Measurements from ENCODE around the gene VGLL4.
"Not testable (repeated sequence)": the region's sequence is repeated elsewhere in the genome, so short reads cannot be mapped to it uniquely, and the experiment has no call there.

The VGLL4 gene

DNA sequence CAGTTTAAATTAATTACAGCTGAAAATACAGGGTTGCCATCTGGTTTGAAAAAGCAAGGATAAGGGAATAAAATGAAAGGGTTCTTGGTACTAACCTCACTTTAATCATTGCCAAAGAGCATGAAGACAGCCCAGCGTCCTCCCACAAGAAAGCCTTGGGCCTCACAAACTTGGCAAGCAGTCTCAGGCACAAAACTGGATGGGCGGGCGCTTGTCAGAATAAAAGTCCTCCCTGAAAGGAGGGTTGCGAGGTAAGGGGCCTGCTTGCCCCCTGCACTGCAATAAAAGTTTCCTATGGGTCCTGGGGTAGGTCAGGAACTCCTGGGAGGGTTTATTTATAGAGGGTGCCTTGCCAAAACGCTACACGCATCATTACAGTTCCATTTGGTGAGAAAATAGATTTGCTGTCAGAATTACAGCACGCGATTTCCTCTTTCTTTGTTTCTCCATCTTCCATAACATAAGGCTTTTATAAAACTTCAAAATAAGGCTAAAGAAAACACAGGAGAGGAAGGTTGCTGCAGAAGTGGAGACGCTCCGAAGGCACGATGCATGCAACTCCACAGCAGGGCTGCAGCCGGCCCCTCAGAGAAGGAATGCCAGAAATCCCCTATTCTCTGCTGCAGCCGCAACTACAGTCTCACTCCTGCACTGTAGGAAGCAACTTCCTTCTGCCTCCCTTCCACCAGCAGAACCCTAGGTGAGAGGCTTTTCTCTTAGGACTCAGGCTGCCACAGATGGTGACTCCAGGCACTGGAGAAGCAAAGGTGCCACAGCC lies 61.3 kb downstream of the VGLL4 start:
- no peak for FAIRE-seq

DNA sequence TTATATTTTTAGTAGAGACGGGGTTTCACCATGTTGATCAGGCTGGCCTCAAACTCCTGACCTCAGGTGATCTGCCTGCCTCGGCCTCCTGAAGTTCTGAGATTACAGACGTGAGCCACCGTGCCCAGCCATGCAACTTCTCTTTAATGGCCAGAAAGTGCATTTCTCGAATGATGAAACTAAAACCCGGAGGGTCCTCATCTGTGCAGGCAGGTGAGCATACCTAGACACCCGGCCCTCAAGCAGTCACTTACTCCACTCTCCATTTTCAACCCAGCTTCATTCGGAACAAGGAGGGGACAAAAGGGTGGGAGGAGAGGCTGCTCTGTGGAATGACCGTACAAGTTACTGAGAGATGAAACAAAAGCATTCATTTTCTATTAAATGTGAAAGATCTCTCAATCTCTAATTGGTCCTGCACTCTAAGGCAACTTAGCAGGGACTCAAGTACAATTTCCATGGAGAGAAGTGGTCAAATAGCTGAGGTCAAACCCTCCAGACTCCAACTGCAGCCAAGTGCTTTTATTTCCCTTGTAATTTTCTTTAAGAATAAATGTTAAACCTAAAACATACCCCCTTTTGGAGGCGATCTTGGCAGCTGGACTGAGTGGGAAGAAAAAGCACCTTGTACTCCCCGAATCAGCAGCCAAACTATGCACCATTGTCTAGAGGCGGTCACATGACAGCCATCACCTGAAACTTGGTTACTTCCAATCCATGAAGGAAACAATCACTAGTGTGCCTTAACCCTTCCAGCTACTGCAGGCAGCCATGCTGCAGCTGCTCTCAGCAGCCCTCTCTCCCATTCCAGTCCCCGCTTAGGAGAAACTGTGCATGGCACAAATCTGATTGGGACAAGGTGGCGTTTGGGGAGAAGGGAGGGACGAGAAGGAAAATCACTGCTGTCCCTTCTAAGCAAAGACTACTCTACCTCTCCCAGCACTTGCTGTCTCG lies 62.2 kb downstream of the VGLL4 start:
- FAIRE-seq = no peak

DNA sequence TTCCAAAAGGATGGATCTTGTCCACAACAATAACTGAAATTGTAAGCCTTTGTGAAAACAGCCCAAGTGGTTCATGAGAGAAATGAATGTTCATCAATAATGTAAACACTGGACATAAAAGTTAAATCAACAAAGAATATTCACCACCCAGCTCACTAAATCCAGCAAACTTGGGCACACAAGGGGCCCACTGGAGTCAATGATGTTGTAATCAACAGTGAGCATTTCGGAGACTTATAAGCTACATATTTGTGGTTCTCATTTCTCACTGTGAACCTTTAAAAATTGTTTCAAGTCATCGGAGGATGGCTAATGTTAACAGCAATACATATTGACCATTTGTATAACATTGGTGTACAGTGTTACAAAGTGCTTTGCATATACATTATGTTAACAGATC lies 63.1 kb downstream of the VGLL4 start:
- FAIRE-seq = no peak

DNA sequence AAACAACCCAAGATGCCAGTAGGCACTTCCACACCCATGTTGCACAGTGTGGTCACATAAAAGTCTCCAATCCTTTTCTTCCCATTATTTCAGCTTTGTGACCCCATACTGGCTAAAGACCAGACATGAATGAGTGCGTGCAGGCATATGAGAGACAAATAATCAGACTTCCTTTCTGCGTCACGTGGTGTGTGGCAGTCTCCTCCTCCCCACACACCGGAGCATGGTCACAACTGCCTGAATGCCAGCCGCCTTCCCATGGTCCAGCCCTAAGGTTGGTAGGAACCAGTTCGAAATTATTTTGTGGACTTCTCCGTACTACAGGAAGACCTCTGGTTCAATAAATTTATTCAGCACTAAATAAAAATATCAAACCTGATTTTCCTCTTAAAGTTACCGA lies 65.5 kb downstream of the VGLL4 start:
- FAIRE-seq = no peak

GRCh38 chr3:11576453-11576852 lies 67.3 kb downstream of the VGLL4 start:
- no peak for FAIRE-seq

GRCh38 chr3:11575677-11576076 lies 68.0 kb downstream of the VGLL4 start:
- no peak for FAIRE-seq

DNA sequence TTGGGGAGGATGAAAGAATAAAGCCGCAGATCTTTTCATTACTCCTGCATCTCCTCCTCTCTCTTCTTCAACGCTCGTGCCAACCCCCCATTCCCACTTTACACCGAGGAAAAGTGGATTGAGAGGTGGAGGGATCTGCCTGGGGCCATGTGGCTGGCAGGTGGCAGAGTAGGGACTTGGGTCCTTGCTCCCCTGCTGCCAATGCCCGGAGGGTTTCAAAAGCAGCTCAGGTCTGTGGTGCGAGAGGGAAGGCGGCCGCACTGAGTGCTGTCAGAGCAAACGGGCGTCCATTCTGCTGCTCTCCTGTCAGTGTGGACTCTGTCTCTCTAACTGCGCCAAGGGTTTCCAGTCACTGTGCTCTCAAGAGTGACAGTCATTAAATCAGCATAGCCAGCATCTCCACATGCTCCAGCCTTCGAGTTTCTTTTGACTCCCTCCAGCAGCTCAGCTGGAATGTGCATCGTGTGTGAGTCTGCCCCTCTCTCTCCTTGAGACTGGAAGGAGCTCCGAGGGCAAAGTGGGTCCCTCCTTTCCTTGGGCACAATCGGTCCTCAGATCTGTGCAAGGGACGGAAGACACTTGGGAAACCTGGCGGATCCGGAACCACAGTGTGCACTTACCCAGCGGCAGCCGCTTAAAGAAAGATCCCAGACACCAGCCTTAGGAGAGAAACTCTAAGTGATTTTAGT lies 68.6 kb downstream of the VGLL4 start:
- no peak for FAIRE-seq

GRCh38 chr3:11572660-11573059 lies 71.1 kb downstream of the VGLL4 start:
- not testable (repeated sequence) for FAIRE-seq

- no peak for FAIRE-seq
Observed at GRCh38 chr3:11570789-11571495, 72.8 kb downstream of the VGLL4 start.

- no peak for FAIRE-seq
Observed at GRCh38 chr3:11570251-11570650, 73.5 kb downstream of the VGLL4 start.

DNA sequence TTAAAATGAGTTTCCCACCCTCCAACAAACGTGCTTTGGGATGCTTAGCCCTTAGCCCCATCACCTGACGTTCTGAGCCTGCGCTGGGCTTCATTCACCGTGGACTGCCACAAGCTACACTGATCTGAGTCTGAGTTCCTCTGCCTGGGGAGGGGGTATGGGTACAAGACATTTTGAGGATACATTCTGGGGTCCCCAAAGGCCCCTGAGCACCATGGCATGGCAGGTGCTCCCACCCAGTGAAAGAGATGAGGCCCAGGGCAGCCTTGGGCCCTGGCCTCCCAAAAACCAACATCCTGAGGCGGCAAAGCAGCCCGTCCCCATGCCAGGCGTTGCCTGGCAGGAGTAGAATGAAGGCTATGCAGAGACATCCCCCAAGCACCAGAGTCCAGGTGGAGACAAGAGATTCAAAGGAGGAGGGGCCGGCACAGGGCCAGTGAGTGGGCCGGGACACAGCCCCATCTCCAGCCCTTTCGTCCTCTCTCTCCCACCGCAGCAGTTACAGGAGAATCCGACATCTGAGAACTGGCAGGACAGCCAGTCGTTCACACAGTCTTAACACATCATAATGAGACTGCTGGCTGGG lies 74.5 kb downstream of the VGLL4 start:
- no peak for FAIRE-seq

- no peak for FAIRE-seq
Observed at GRCh38 chr3:11568503-11569155, 75.1 kb downstream of the VGLL4 start.

GRCh38 chr3:11567516-11568467 lies 75.9 kb downstream of the VGLL4 start:
- FAIRE-seq = no peak

DNA sequence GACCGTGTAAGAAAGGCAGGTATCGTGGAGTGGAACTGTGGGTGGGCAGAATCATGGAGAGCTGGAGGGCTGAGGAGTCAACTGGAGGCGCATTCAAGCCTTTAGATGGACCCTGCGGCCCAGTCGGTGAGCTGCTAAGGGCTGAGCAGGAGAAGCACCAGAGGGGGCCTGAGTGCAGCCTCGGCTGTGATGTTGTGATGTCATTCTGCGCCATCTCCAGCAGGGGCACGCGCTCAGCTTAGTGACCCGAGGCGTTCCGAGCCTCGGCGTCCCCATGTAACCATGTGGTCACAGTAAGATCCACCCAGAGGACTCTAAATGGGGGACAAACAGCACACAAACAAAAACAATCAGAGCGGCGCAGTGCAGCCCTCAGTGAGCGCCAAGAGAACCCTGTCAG lies 76.8 kb downstream of the VGLL4 start:
- FAIRE-seq = no peak

DNA sequence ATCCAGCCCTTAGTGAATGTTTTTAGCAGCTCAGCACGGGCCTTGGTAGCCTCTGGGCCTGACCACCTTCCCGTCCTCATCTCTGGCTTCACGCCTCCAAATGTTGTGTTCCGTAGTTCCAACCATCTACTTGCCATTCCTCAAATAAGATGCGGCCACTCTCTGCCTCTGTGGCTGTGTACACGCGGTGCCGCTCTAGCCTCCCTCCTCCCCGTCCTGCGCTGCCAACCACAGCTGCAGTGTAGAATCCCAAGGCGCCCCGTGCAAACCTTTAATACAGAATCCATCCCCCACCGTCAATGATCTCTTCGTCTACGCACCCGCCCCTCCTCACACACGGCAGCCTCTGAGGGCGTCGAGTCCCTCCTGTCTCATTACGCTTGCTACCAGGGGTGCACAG lies 77.2 kb downstream of the VGLL4 start:
- FAIRE-seq = no peak

DNA sequence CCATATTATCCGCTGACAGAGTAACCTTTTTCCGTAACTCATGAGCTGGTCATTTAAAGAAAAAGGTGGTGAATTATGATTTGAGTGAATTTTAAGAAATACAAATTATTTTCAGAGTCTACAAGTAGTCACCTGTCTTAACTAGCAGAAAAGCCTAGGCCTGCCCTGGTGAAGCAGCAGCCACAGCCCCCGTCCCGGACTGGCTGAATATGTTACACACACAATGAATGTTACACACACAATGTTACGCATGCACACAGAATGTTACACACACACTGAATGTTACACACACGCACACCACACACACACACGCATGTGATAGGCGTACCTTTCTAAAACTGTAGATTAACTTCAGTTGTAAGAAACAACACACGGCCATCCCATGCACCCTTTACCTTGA lies 77.8 kb downstream of the VGLL4 start:
- FAIRE-seq = no peak

DNA sequence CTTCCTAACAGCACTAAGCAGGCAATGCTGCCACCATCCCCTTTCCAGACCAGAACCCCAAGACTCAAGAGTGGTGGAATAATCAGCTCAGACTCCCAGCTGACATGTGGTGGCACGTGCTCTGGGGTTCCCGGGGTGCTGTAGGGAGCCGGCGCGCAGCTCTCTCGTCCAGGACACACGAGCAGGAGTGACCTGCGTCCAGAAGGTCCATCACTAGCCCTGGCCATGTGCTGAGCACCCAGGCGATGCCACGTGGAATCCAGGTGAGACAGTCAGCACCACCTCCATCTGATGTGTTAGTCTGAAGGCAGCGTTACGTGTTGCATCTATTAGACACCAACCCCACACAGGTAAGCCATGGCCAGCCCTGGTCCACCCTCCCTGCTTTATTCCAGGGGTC lies 78.2 kb downstream of the VGLL4 start:
- no peak for FAIRE-seq

DNA sequence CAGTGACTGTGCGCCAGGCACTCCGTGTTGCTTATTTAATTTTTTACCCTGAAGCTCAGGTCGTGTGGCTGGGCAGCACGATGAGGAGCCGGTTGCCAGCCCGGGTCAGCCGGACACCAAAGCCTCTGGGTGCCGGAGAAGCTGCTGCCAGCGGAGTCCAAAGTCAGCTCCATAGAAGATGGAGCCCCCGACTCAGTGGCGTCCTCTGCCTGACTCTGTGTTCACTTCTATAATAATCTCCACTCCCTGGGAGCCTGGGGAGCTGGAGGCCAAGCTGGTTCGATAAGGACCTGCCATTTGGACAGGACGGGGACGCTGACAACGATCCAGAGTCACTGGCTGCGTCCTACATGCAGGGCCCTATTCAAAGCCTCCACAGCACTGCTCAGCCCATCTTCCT lies 78.6 kb downstream of the VGLL4 start:
- no peak for FAIRE-seq

DNA sequence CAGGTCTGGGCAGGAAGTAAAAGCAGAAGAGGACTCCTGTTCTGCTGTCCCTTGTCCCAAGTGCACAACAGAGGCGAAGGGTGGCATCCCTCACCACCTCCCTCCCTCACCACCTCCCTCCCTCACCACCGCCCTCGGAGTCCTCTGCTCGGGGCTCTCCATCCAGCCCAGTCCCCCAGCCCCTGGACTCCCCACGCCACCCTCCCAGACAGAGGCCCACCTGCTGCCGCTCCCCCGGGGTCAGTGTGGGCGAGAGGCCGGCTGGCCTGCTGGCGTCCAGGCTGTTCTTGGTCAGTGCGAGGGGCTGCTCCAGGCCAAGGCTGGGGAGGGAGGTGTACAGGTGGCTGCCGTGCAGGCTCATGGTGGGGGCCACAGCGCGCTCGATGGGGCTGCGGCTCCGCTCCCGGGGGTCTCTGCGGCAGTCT lies 79.1 kb downstream of the VGLL4 start:
- FAIRE-seq = no peak

- no peak for FAIRE-seq
Observed at GRCh38 chr3:11563865-11564185, 79.9 kb downstream of the VGLL4 start.
